MM.1S (cell line): ENCODE results near the gene PFKFB4.
A peak's percentile ranks its signal among the peaks of the same experiment; 100 is the strongest.

Experiments used
- DNase-seq: peaks from one replicate; pipeline ENCODE4 v3.0.0-alpha.2; 2015
- H2AFZ ChIP-seq: fragments of 300-600 bp; sonication (generic); 2 replicates; pipeline ENCODE4 v1.6.0; 2016; ENCODE audit warnings: antibody characterized with exemption, low read length
- H3F3A ChIP-seq: fragments of 300-600 bp; sonication (generic); 2 replicates; pipeline ENCODE4 v1.6.1; 2016; ENCODE audit warnings: mild to moderate bottlenecking, antibody characterized with exemption, low read length, moderate library complexity, mixed read lengths; ENCODE audit not compliant: insufficient read depth
- H3K27ac ChIP-seq: fragments of 300-600 bp; sonication (generic); 2 replicates; pipeline ENCODE4 v1.5.1; 2016; ENCODE audit warnings: mild to moderate bottlenecking, low read length
- H3K27me3 ChIP-seq: fragments of 300-600 bp; sonication (generic); replicated peaks from 2 replicates; pipeline ENCODE4 v1.6.0; 2016; ENCODE audit warnings: low read length; ENCODE audit not compliant: insufficient read depth
- H3K36me3 ChIP-seq: fragments of 300-600 bp; sonication (generic); replicated peaks from 2 replicates; pipeline ENCODE4 v1.6.1; 2016; ENCODE audit warnings: mild to moderate bottlenecking, low read length, mixed read lengths; ENCODE audit not compliant: insufficient read depth
- H3K4me1 ChIP-seq: fragments of 300-600 bp; sonication (generic); 2 replicates; pipeline ENCODE4 v1.6.1; 2016; ENCODE audit warnings: low read length, mixed read lengths
- H3K4me2 ChIP-seq: fragments of 300-600 bp; sonication (generic); 2 replicates; pipeline ENCODE4 v1.6.0; 2016; ENCODE audit warnings: low read depth, low read length
- H3K4me3 ChIP-seq: fragments of 300-600 bp; sonication (generic); 2 replicates; pipeline ENCODE4 v1.5.1; 2016; ENCODE audit warnings: low read length, mixed read lengths
- H3K79me2 ChIP-seq: fragments of 300-600 bp; sonication (generic); 2 replicates; pipeline ENCODE4 v1.6.1; 2016; ENCODE audit warnings: mixed run types, low read length, mixed read lengths
- H3K9ac ChIP-seq: fragments of 300-600 bp; sonication (generic); 2 replicates; pipeline ENCODE4 v1.6.1; 2016; ENCODE audit warnings: low read length, mixed read lengths
- H3K9me2 ChIP-seq: fragments of 300-600 bp; sonication (generic); replicated peaks from 2 replicates; pipeline ENCODE4 v1.6.1; 2016; ENCODE audit warnings: mild to moderate bottlenecking, low read length, mixed read lengths; ENCODE audit not compliant: insufficient read depth
- H3K9me3 ChIP-seq: fragments of 300-600 bp; sonication (generic); replicated peaks from 2 replicates; pipeline ENCODE4 v1.6.1; 2016; ENCODE audit warnings: mild to moderate bottlenecking, low read length, mixed read lengths; ENCODE audit not compliant: insufficient read depth
- H4K20me1 ChIP-seq: fragments of 300-600 bp; sonication (generic); 2 replicates; pipeline ENCODE4 v1.6.1; 2016; ENCODE audit warnings: mild to moderate bottlenecking, low read length, moderate library complexity, mixed read lengths; ENCODE audit not compliant: insufficient read depth
- CTCF ChIP-seq: fragments of 300-600 bp; sonication (generic); IDR thresholded peaks from 2 replicates; pipeline ENCODE4 v1.5.1; 2016; ENCODE audit warnings: antibody characterized with exemption, low read length, mixed read lengths
- EZH2 ChIP-seq: fragments of 300-600 bp; sonication (generic); optimal IDR thresholded peaks from 2 replicates; pipeline ENCODE3; 2017; ENCODE audit warnings: low read depth, mild to moderate bottlenecking, antibody characterized with exemption, low read length, mixed read lengths
- EZH2phosphoT487 ChIP-seq: fragments of 300-600 bp; sonication (generic); IDR thresholded peaks from 2 replicates; pipeline ENCODE4 v1.6.1; 2018; ENCODE audit warnings: antibody characterized with exemption, low read length

The PFKFB4 gene

GRCh38 chr3:48548729-48549705, 7.6 kb downstream of the PFKFB4 start:
- Histone ChIP-seq H3K9me3 (no peaks in the 10 kb centered on the region), H3K9ac (no peak overlapping the region), H4K20me1 (no peaks in the 10 kb centered on the region), H3K4me2 (no peak overlapping the region), H3K27me3 (no peaks in the 10 kb centered on the region), H3F3A (no peaks in the 10 kb centered on the region), H3K9me2 (no peaks in the 10 kb centered on the region), H3K27ac (no peak overlapping the region), H3K36me3 (no peaks in the 10 kb centered on the region), H3K4me3 (no peak overlapping the region), H2AFZ (no peak overlapping the region), H3K79me2 (no peaks in the 10 kb centered on the region), H3K4me1 (no peaks in the 10 kb centered on the region)
- DNase-seq: peak; percentile 81
- TF ChIP-seq CTCF (peak; percentile 97), EZH2phosphoT487 (no peak), EZH2 (no peak)

DNA sequence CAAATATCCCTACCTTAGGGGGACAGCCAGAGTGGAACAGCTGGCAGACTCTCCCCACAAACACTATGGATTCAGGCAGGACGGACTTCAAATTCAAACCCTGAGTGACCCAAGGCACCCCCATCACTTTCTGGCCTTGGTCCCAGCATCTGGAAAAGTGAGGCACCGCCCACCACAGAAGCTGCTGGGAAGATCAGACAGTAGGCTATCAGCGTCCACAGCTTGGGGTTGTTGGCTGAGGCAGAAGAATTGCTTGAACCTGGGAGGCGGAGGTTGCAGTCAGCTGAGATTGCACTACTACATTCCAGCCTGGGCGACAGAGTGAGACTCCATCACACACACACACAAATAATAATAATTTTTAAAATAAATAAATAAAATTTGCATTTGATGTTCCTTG, 8.5 kb downstream of the PFKFB4 start:
- Histone ChIP-seq H3K36me3 (no peaks in the 10 kb centered on the region), H2AFZ (no peak overlapping the region), H3K9me2 (no peaks in the 10 kb centered on the region), H4K20me1 (no peaks in the 10 kb centered on the region), H3K79me2 (no peaks in the 10 kb centered on the region), H3K9ac (no peak overlapping the region), H3K4me3 (no peak overlapping the region), H3K9me3 (no peaks in the 10 kb centered on the region), H3K27me3 (no peaks in the 10 kb centered on the region), H3K4me1 (no peaks in the 10 kb centered on the region), H3F3A (no peaks in the 10 kb centered on the region), H3K27ac (no peak overlapping the region), H3K4me2 (no peak overlapping the region)
- TF ChIP-seq EZH2phosphoT487 (no peak), EZH2 (no peak), CTCF (no peak)
- no peak for DNase-seq

DNA sequence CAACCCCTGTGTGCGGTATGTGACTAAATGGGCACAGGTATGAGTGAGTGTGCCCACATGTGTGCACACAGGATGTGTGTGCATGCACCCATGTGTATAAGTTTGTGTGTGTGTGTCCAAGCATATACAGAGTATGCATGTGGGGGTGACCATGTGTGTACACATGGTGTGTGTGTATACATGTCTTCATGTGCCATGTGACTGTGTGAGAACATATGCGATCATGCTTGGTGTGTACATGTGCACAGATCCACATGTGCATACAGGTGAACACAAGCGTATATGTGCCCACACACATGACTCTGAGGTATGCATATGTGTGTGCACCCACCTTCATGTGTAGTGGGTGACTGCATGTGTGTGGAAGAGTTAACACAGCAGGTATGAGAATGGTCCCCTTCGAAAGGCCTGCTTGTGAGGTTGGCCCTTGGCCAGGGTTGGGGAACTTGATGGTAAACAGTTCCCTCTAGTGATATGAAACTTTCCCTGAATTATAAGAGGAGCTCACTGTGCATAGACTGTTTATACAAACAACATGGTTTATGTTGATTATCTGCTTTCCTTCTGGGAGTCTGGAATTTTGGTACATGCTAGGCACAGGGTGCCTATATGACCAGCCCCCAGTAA, 10.3 kb downstream of the PFKFB4 start:
- no peaks in the 10 kb centered on the region for H3K9me3 ChIP-seq
- H2AFZ ChIP-seq: no peak overlapping the region
- no peak overlapping the region for H3K27ac ChIP-seq
- no peak overlapping the region for H3K9ac ChIP-seq
- no peaks in the 10 kb centered on the region for H3F3A ChIP-seq
- no peak for DNase-seq
- H3K27me3 ChIP-seq: no peaks in the 10 kb centered on the region
- H3K36me3 ChIP-seq: no peaks in the 10 kb centered on the region
- no peaks in the 10 kb centered on the region for H3K4me1 ChIP-seq
- H4K20me1 ChIP-seq: no peaks in the 10 kb centered on the region
- TF ChIP-seq EZH2phosphoT487: no peak
- no peak for TF ChIP-seq EZH2
- no peak for TF ChIP-seq CTCF
- no peaks in the 10 kb centered on the region for H3K79me2 ChIP-seq
- H3K4me3 ChIP-seq: no peak overlapping the region
- H3K9me2 ChIP-seq: no peaks in the 10 kb centered on the region
- H3K4me2 ChIP-seq: no peak overlapping the region
